ENCODE data around the gene FYB2. TPM values are rescaled to one million over a fixed set of nuclear protein-coding genes. Genes with fewer than 3 reads are reported as not detected.

FYB2 gene
- polyA plus RNA-seq, 6 donors from 2014 or later = not detected

- no peaks in the 10 kb centered on the region for H3K4me1 Mint-ChIP-seq
These were observed 26.1 kb upstream of the FYB2 start for GRCh38 chr1:56845343-56845742.

GRCh38 chr1:56844545-56845136 lies 25.4 kb upstream of the FYB2 start:
- Mint-ChIP-seq H3K36me3 (no peaks in the 10 kb centered on the region), H3K9me3 (peaks cover 0 to 3% (median 2%) of the 10 kb centered on the region in 7 donors), H3K4me3 (peak overlapping the region in 1 of 8 donors; percentile 42), H3K27ac (no peak overlapping the region), H3K4me1 (no peaks in the 10 kb centered on the region), H3K27me3 (peaks cover 15 to 26% (median 18%) of the 10 kb centered on the region in 3 donors)
- ATAC-seq (ENCODE audit: low read depth in 2 of 2) (no peak), DNase-seq (no peak)

More at GRCh38 chr1:56845343-56845742, 26.1 kb upstream of the FYB2 start:
- Mint-ChIP-seq H3K27ac (no peak overlapping the region), H3K27me3 (peaks cover 18 to 20% (median 19%) of the 10 kb centered on the region in 3 donors), H3K36me3 (no peaks in the 10 kb centered on the region), H3K4me3 (no peak overlapping the region), H3K9me3 (peaks cover 0 to 3% (median 0%) of the 10 kb centered on the region in 7 donors)
- no peak for ATAC-seq (ENCODE audit: low read depth in 2 of 2)
- no peak for DNase-seq

- ATAC-seq (ENCODE audit: low read depth in 2 of 2) (no peak), DNase-seq (no peak)
- Mint-ChIP-seq H3K9me3 (peaks cover 0 to 6% (median 2%) of the 10 kb centered on the region in 7 donors), H3K27ac (no peak overlapping the region), H3K27me3 (peaks cover 18 to 33% (median 18%) of the 10 kb centered on the region in 3 donors), H3K4me1 (no peaks in the 10 kb centered on the region), H3K36me3 (no peaks in the 10 kb centered on the region), H3K4me3 (no peak overlapping the region)
These were observed 24.3 kb upstream of the FYB2 start for GRCh38 chr1:56843544-56843943.

GRCh38 chr1:56838759-56839158 lies 19.6 kb upstream of the FYB2 start:
- Mint-ChIP-seq H3K9me3 (peaks cover 0 to 3% (median 0%) of the 10 kb centered on the region in 7 donors), H3K4me3 (no peak overlapping the region), H3K4me1 (no peaks in the 10 kb centered on the region), H3K27ac (no peak overlapping the region), H3K27me3 (peaks cover 11 to 15% (median 13%) of the 10 kb centered on the region in 3 donors), H3K36me3 (no peaks in the 10 kb centered on the region)
- ATAC-seq (ENCODE audit: low read depth in 2 of 2) = no peak
- DNase-seq = no peak

GRCh38 chr1:56837244-56837939 lies 18.2 kb upstream of the FYB2 start:
- H3K9me3 Mint-ChIP-seq = peaks cover 0 to 3% (median 0%) of the 10 kb centered on the region in 7 donors
- no peak overlapping the region for H3K4me3 Mint-ChIP-seq
- H3K27me3 Mint-ChIP-seq = peaks cover 11 to 18% (median 13%) of the 10 kb centered on the region in 3 donors
- no peaks in the 10 kb centered on the region for H3K36me3 Mint-ChIP-seq
- no peak overlapping the region for H3K27ac Mint-ChIP-seq
- ATAC-seq (ENCODE audit: low read depth in 2 of 2) (no peak), DNase-seq (no peak)
- peaks cover 0 to under 1% (median 0%) of the 10 kb centered on the region in 3 donors for H3K4me1 Mint-ChIP-seq

GRCh38 chr1:56836359-56836758 lies 17.2 kb upstream of the FYB2 start:
- Mint-ChIP-seq H3K27ac (no peak overlapping the region), H3K36me3 (no peaks in the 10 kb centered on the region), H3K4me1 (peaks cover 0 to 7% (median 0%) of the 10 kb centered on the region in 3 donors), H3K27me3 (peaks cover 12 to 23% (median 13%) of the 10 kb centered on the region in 3 donors), H3K9me3 (peaks cover 0 to 3% (median 0%) of the 10 kb centered on the region in 7 donors), H3K4me3 (no peak overlapping the region)
- DNase-seq (no peak), ATAC-seq (ENCODE audit: low read depth in 2 of 2) (no peak)

GRCh38 chr1:56835657-56836056 lies 16.5 kb upstream of the FYB2 start:
- Mint-ChIP-seq H3K27ac (peak overlapping the region in 1 of 6 donors; percentile 5), H3K4me3 (no peak overlapping the region), H3K4me1 (peaks cover 0 to 7% (median 0%) of the 10 kb centered on the region in 3 donors), H3K36me3 (no peaks in the 10 kb centered on the region), H3K9me3 (peaks cover 0 to 3% (median 0%) of the 10 kb centered on the region in 7 donors), H3K27me3 (peaks cover 13 to 29% (median 17%) of the 10 kb centered on the region in 3 donors)
- DNase-seq (no peak), ATAC-seq (ENCODE audit: low read depth in 2 of 2) (no peak)

GRCh38 chr1:56834137-56834900 lies 15.1 kb upstream of the FYB2 start:
- H3K4me3 Mint-ChIP-seq = no peak overlapping the region
- peaks cover 14 to 23% (median 20%) of the 10 kb centered on the region in 3 donors for H3K27me3 Mint-ChIP-seq
- H3K27ac Mint-ChIP-seq = no peak overlapping the region
- H3K9me3 Mint-ChIP-seq = peaks cover 0 to 3% (median 0%) of the 10 kb centered on the region in 7 donors
- peaks cover 0 to 7% (median 0%) of the 10 kb centered on the region in 3 donors for H3K4me1 Mint-ChIP-seq
- no peak for DNase-seq
- no peaks in the 10 kb centered on the region for H3K36me3 Mint-ChIP-seq
- no peak for ATAC-seq (ENCODE audit: low read depth in 2 of 2)

- Mint-ChIP-seq H3K4me1 (peaks cover 0 to 7% (median 0%) of the 10 kb centered on the region in 3 donors), H3K27ac (no peak overlapping the region), H3K27me3 (peaks cover 21 to 30% (median 26%) of the 10 kb centered on the region in 3 donors), H3K9me3 (no peaks in the 10 kb centered on the region), H3K4me3 (no peak overlapping the region), H3K36me3 (no peaks in the 10 kb centered on the region)
- DNase-seq (no peak), ATAC-seq (ENCODE audit: low read depth in 2 of 2) (no peak)
These were observed 13.9 kb upstream of the FYB2 start for GRCh38 chr1:56833088-56833487.

- H3K4me3 Mint-ChIP-seq = peak overlapping the region in 2 of 8 donors; percentile 10 to 42
- H3K27ac Mint-ChIP-seq = no peak overlapping the region
- H3K9me3 Mint-ChIP-seq = no peaks in the 10 kb centered on the region
- peaks cover 21 to 32% (median 26%) of the 10 kb centered on the region in 3 donors for H3K27me3 Mint-ChIP-seq
- no peaks in the 10 kb centered on the region for H3K36me3 Mint-ChIP-seq
- peak in 1 of 2 donors; percentile 32 for ATAC-seq (ENCODE audit: low read depth in 2 of 2)
- peak; percentile 52 for DNase-seq
- H3K4me1 Mint-ChIP-seq = peaks cover 0 to 7% (median 0%) of the 10 kb centered on the region in 3 donors
These were observed 12.9 kb upstream of the FYB2 start for GRCh38 chr1:56831871-56832693.

- no peak overlapping the region for H3K4me3 Mint-ChIP-seq
- no peaks in the 10 kb centered on the region for H3K36me3 Mint-ChIP-seq
- peaks cover 0 to 1% (median 0%) of the 10 kb centered on the region in 7 donors for H3K9me3 Mint-ChIP-seq
- no peak overlapping the region for H3K27ac Mint-ChIP-seq
- peaks cover 0 to 7% (median 0%) of the 10 kb centered on the region in 3 donors for H3K4me1 Mint-ChIP-seq
- ATAC-seq (ENCODE audit: low read depth in 2 of 2) = no peak
- DNase-seq = no peak
- peaks cover 25 to 40% (median 29%) of the 10 kb centered on the region in 3 donors for H3K27me3 Mint-ChIP-seq
These were observed 10.8 kb upstream of the FYB2 start for GRCh38 chr1:56830052-56830451.

GRCh38 chr1:56827711-56828110 lies 8.5 kb upstream of the FYB2 start:
- DNase-seq = no peak
- H3K36me3 Mint-ChIP-seq = no peaks in the 10 kb centered on the region
- H3K4me1 Mint-ChIP-seq = peaks cover 0 to 7% (median 0%) of the 10 kb centered on the region in 3 donors
- peaks cover 23 to 47% (median 29%) of the 10 kb centered on the region in 3 donors for H3K27me3 Mint-ChIP-seq
- H3K27ac Mint-ChIP-seq = no peak overlapping the region
- H3K9me3 Mint-ChIP-seq = peaks cover 0 to 1% (median 0%) of the 10 kb centered on the region in 7 donors
- ATAC-seq (ENCODE audit: low read depth in 2 of 2) = no peak
- no peak overlapping the region for H3K4me3 Mint-ChIP-seq

Data from naive B cell (primary cell).